NCI-H2107 treated with DMSO at 0.1 percent for 48 hours (cell line): ENCODE data around the gene MCM7.

Source experiments
- DNase-seq: peaks from one replicate; lab custom pipeline; 2025; ENCODE audit not compliant: unreplicated experiment; lab: John Stamatoyannopoulos, UW

The MCM7 gene

GRCh38 chr7:100098913-100099312, 2.3 kb downstream of the MCM7 start:
- DNase-seq = no peak

DNA sequence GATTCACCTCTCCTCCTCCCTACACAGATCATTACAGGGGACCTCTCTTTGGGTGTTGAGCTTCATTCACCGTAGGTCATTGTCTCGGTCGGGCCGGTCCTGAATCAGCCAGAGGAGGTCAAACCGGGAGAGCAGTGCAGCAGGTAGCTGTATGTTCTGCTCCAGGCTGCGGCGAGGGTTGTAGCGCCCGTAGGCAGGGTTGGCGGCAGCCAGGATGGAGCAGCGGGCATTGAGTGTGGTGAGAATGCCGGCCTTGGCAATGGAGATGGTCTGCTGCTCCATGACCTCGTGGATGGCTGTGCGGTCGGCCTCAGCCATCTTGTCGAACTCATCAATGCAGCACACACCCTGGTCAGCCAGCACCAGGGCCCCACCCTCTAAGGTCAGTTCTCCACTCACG, 5.5 kb downstream of the MCM7 start:
- no peak for DNase-seq

- no peak for DNase-seq
Measured at GRCh38 chr7:100095289-100095688, 5.9 kb downstream of the MCM7 start.

- no peak for DNase-seq
Measured at GRCh38 chr7:100093925-100094486, 7.2 kb downstream of the MCM7 start.

GRCh38 chr7:100093498-100093897, 7.7 kb downstream of the MCM7 start:
- no peak for DNase-seq

GRCh38 chr7:100093054-100093453, 8.1 kb downstream of the MCM7 start:
- DNase-seq = no peak

- no peak for DNase-seq
Measured at GRCh38 chr7:100091411-100092181, 9.6 kb downstream of the MCM7 start.

DNA sequence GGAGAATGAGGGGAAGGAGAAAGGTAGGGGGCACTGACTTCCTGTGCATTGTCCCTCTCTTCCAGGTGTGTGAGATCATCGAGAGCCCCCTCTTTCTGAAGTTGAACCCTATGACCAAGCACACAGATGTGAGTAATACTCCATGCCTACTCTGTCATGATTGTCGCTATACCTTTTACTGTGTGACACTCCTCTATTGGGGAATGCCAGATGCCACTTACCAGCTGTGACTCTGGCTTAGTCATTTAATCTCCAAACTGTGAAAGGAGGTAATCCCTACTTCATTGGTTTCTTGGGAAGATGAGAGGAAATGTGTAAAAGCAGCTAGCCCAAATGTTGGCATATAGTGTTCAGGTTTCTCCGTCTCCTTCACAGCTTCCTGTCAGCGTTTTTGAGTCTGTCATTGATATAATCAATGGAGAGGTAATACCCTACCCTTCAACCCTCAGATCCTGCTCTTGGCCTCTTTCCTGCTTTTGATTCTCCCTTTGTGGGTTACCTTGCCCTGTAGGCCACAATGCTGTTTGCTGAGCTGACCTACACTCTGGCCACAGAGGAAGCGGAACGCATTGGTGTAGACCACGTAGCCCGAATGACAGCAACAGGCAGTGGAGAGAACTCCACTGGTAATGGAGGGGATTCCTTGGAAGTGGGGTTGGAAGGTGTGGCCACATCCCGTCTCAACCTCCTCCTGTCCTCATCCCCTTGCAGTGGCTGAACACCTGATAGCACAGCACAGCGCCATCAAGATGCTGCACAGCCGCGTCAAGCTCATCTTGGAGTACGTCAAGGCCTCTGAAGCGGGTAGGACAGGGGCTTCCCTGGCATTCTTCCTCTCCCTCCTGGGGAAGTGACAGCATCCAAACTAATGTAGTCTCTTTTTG, 10.4 kb downstream of the MCM7 start:
- DNase-seq = no peak

DNA sequence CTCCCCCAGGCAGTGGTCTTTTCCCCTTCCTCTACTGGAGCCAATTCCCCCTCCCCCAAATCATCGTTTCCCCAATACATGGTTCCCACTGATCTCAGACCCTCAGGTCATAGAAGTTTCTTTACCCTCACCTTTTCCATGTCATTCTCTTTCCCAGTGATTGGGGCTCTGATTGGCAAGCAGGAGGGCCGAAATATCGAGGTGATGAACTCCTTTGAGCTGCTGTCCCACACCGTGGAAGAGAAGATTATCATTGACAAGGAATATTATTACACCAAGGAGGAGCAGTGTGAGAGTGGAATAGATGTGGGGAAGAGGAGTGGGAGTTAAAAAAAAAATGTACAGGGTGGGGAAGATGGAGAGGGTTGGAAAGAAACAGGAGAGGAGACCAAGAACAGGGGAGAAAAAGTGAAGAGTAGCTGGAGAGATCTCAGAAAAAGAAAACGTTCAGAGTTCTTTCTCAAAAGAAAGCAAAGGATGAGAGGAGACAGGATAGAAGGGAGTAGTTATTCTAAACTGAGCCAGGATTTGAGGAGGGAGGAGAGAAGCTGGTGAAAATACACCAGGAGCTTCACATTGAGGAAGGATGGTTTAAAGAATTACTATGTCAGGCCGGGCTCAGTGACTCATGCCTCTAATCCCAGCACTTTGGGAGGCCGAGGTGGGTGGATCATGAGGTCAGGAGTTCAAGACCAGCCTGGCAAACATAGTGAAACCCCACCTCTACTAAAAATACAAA, 11.6 kb downstream of the MCM7 start:
- DNase-seq = no peak

DNA sequence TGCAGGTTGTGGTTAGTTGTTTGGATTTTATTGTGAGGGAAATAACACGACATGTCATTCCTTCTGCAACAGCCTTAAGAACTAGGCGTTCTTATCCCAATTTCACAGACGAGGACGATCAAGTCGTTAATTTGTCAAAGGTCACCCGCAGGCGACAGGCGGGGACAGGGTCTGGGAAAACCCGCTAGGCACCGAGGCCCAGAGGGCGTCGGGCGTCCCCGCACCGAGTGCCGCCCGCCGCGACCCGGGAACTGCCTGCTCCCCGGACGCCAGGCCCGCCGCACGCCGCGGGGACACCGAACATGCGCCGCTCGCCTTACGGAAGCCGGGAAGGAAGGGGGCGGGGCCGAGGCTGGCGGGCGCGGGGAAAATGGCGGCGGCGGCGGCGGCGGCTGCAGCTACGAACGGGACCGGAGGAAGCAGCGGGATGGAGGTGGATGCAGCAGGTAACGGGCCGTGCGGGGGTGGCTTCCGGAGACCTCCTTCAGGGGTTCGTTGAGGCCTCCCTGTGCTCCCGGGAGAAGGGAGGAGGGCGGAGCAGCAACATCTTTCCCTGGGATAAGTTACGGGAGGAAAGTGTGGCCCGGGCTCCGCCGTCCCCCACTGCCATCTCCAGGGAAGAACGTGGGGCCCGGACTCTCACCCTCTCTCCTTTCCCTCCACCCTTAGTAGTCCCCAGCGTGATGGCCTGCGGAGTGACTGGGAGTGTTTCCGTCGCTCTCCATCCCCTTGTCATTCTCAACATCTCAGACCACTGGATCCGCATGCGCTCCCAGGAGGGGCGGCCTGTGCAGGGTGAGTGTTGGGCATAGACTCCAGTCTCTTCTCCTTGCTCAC, 12.4 kb downstream of the MCM7 start, which contains the start of gene COPS6:
Gene COPS6 (plus strand): TSS at position 349 of the 837 bp plus-strand sequence. CDS start 22 bp downstream, at position 371.
- no peak for DNase-seq

DNA sequence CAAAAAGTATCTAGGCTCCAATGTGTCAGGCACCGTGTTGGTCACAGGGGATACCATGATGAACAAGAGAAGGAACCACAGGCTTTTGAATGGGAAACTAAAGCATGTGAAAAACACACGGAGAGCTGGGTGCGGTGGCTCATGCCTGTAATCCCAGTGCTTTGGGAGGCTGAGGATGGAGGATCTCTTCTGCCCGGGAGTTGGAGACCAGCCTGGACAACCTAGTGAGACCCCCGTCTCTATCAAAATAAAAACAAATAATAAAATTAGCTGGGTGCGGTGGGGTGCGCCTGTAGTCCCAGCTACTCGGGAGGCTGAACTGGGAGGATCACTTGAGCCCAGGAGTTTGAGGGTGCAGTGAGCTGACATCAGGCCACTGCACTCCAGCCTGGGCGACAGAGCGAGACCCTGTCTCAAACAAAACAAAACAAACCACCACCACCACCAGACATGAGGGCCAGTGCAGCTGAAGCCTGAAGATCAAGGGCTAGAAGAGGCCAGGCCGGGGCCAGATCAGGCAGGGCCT, 13.0 kb downstream of the MCM7 start:
- no peak for DNase-seq

GRCh38 chr7:100087055-100087750, 14.0 kb downstream of the MCM7 start:
- DNase-seq = no peak

- DNase-seq = no peak
Measured at GRCh38 chr7:100085515-100085914, 15.7 kb downstream of the MCM7 start.

GRCh38 chr7:100082978-100083377, 18.2 kb downstream of the MCM7 start:
- DNase-seq = no peak

DNA sequence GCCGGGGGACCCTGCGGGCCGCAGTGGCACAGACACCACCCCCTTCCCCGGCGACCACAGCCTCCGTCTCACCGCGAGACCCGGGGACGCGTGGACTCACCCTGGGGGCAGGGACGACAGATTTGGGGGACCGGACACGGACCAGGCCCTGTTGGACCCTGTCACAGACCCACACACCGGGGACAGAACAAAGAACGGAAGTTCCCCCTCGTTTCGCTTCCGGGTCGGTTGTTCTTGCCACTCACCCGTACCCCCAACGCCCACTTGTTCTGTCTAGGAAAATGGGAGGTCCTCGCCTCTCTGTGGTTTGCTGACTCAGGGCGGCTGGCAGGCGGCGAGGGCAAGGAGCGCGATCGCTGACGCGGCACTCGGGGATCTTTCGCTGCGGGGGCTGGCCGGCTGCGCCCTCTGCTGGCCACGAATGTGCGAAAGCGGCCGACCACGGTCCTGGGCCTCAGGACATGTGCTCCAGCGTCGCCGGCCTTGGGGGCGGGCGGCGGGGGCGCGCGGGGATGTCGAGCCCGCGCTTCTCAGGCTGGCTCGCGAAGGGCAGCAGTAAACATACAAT, 19.6 kb downstream of the MCM7 start, which contains the start of gene ZNF3:
Gene ZNF3 (minus strand): TSS at position 189 of the 568 bp plus-strand sequence. CDS start 4,366 bp downstream, outside the sequence.
- DNase-seq = peak; percentile 97

GRCh38 chr7:100080907-100081534, 20.2 kb downstream of the MCM7 start:
- no peak for DNase-seq

- DNase-seq = no peak
Measured at GRCh38 chr7:100079024-100079560, 22.1 kb downstream of the MCM7 start.

GRCh38 chr7:100077205-100077604, 24.0 kb downstream of the MCM7 start:
- DNase-seq = no peak
